ACC112 (cell line): ENCODE measurements around the gene ZNF516.

Source experiments
- H2AFZ ChIP-seq: fragments of 200-600 bp; sonication (generic); one replicate; pipeline ENCODE4 v1.6.0; 2017; ENCODE audit warnings: antibody characterized with exemption, low read length; ENCODE audit not compliant: unreplicated experiment
- H3K27ac ChIP-seq: fragments of 200-600 bp; sonication (generic); 2 replicates; pipeline ENCODE4 v1.5.1; 2014; ENCODE audit warnings: low read depth, mild to moderate bottlenecking, antibody characterized with exemption, low read length, moderate library complexity
- H3K27me3 ChIP-seq: fragments of 200-600 bp; sonication (generic); 2 replicates; pipeline ENCODE4 v1.6.1; 2014; ENCODE audit warnings: mild to moderate bottlenecking, antibody characterized with exemption, low read length, moderate library complexity, mixed read lengths; ENCODE audit not compliant: insufficient read depth
- H3K36me3 ChIP-seq: fragments of 200-600 bp; sonication (generic); 2 replicates; pipeline ENCODE4 v1.6.1; 2016; ENCODE audit warnings: mild to moderate bottlenecking, antibody characterized with exemption, low read length, moderate library complexity, mixed read lengths; ENCODE audit not compliant: insufficient read depth
- H3K4me1 ChIP-seq: fragments of 200-600 bp; sonication (generic); one replicate; pipeline ENCODE4 v1.6.1; 2016; ENCODE audit warnings: low read length, mixed read lengths; ENCODE audit not compliant: insufficient read depth, unreplicated experiment, control insufficient read depth
- H3K4me3 ChIP-seq: fragments of 200-600 bp; sonication (generic); 2 replicates; pipeline ENCODE4 v1.5.1; 2014; ENCODE audit warnings: mild to moderate bottlenecking, low read depth, low read length
- H3K79me2 ChIP-seq: fragments of 200-600 bp; sonication (generic); one replicate; pipeline ENCODE4 v1.6.0; 2016; ENCODE audit warnings: low read length; ENCODE audit not compliant: control insufficient read depth, unreplicated experiment, insufficient read depth

Gene ZNF516

GRCh38 chr18:76414936-76415621 lies 80.0 kb downstream of the ZNF516 start:
- Histone ChIP-seq H3K4me3 (no peak overlapping the region), H3K36me3 (no peaks in the 10 kb centered on the region), H3K4me1 (peaks cover 24% of the 10 kb centered on the region), H3K27me3 (no peaks in the 10 kb centered on the region), H3K79me2 (peaks cover 45% of the 10 kb centered on the region), H3K27ac (no peak overlapping the region), H2AFZ (no peak overlapping the region)

- no peak overlapping the region for H3K27ac ChIP-seq
- peaks cover 42% of the 10 kb centered on the region for H3K79me2 ChIP-seq
- no peaks in the 10 kb centered on the region for H3K27me3 ChIP-seq
- H3K36me3 ChIP-seq, result no peaks in the 10 kb centered on the region
- H3K4me3 ChIP-seq, result no peak overlapping the region
- H3K4me1 ChIP-seq, result peaks cover 24% of the 10 kb centered on the region
- H2AFZ ChIP-seq, result no peak overlapping the region
These were observed 82.0 kb downstream of the ZNF516 start for GRCh38 chr18:76412818-76413565.

DNA sequence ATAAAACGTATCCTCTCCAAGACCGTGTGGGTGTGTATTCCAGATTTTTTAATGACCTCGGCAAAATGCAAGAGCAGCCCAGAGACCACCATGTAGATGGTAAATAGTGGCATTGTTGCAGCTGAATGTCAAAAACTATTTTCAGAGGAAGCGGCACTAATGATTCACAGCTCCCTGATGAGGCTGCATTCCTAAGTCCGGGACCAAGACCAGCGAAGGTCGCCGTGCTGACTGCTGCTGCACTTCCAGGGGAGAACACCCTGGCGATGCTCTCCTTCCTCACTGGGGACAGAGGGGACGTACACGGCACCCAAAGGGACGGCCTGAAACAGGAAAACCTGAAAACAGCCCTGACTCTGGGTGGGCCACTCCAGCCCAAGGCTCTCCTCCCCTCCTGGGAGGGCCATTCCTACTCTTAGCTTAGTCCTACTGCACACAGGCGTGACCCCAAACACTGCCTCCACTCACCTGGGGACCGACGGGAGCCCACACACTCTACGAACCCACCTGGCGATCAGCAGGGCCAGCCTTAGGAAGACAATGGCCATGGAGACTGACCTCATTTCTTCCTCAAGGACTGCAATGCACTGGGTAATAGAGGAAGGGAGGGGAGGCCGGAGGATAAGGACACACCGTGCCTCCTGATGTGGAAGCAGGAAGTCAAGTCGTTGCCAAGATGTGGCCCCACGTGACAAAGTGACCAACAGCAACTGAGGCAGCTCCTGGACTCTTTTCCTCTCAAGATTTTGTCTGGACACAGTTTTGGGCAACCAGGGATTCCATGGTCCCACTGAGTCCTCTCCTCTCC lies 82.8 kb downstream of the ZNF516 start:
- Histone ChIP-seq H3K4me1 (peaks cover 24% of the 10 kb centered on the region), H3K27ac (no peak overlapping the region), H2AFZ (no peak overlapping the region), H3K27me3 (no peaks in the 10 kb centered on the region), H3K36me3 (no peaks in the 10 kb centered on the region), H3K4me3 (no peak overlapping the region), H3K79me2 (peaks cover 46% of the 10 kb centered on the region)

DNA sequence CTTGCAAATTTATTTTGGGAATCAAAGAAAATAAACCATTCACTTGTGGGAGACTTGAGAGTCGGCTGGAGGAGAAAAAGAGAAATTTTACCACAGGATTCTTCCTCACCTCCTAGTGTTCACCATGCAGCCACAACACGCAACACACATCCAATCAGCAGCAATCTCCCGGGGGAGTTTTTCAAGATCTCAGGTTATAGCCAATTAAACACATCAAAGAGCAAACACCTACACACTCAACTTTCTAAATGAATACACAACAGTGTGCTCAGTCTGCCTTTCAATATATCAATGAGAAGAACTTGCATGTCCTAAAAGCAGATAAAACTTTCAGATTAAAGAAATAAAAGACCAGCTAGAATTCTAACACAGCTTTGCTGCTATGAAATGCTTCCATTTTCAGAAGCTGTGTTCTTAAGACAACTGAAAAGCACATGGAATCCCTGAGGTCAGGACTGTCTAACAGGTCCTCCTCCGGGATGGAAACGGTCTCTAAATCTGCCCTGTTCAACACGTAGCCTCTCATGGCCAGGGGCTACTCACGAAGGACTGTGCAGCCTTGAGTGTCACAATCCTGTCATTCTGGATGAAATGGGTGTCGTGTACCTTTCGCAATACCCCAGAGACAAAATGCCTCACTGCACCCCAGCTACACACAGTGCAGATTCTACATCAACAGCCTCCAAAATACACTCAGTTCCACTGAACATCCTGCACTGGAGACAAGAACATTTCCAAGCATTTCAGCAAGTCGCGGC lies 84.2 kb downstream of the ZNF516 start:
- peaks cover 21% of the 10 kb centered on the region for H3K4me1 ChIP-seq
- no peaks in the 10 kb centered on the region for H3K27me3 ChIP-seq
- peaks cover 46% of the 10 kb centered on the region for H3K79me2 ChIP-seq
- H2AFZ ChIP-seq, result no peak overlapping the region
- no peaks in the 10 kb centered on the region for H3K36me3 ChIP-seq
- H3K4me3 ChIP-seq, result no peak overlapping the region
- H3K27ac ChIP-seq, result no peak overlapping the region

- H3K79me2 ChIP-seq, result peaks cover 41% of the 10 kb centered on the region
- H3K27me3 ChIP-seq, result no peaks in the 10 kb centered on the region
- H3K27ac ChIP-seq, result no peak overlapping the region
- H3K36me3 ChIP-seq, result no peaks in the 10 kb centered on the region
- H2AFZ ChIP-seq, result no peak overlapping the region
- H3K4me1 ChIP-seq, result peaks cover 21% of the 10 kb centered on the region
- no peak overlapping the region for H3K4me3 ChIP-seq
These were observed 85.0 kb downstream of the ZNF516 start for GRCh38 chr18:76410033-76410432.

- no peak overlapping the region for H3K27ac ChIP-seq
- H3K4me3 ChIP-seq, result no peak overlapping the region
- H3K79me2 ChIP-seq, result peaks cover 43% of the 10 kb centered on the region
- H2AFZ ChIP-seq, result no peak overlapping the region
- H3K36me3 ChIP-seq, result no peaks in the 10 kb centered on the region
- H3K4me1 ChIP-seq, result peaks cover 21% of the 10 kb centered on the region
- no peaks in the 10 kb centered on the region for H3K27me3 ChIP-seq
These were observed 86.5 kb downstream of the ZNF516 start for GRCh38 chr18:76408480-76409067.

- Histone ChIP-seq H3K4me3 (no peak overlapping the region), H3K27me3 (no peaks in the 10 kb centered on the region), H3K4me1 (peaks cover 18% of the 10 kb centered on the region), H2AFZ (no peak overlapping the region), H3K36me3 (no peaks in the 10 kb centered on the region), H3K79me2 (peaks cover 40% of the 10 kb centered on the region), H3K27ac (no peak overlapping the region)
These were observed 87.4 kb downstream of the ZNF516 start for GRCh38 chr18:76407681-76408080.

DNA sequence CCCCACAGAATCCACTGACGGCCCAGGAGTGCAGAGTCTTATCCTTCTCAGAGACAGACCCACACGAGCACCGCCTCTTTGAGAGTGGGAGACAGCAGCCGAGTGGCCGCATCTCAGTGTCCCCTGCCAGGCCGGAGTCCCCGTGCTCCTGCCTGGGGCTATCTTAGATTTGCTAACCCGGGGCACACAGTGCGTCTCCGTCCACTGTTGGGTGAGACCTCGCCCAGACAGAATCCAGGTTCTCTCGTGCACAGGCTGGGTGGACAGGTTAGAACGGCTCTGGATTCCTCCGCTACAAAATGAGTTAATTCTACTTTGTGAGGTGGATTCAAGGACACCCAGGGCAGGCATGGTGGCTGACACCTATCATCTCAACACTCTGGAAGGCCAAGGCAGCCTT lies 88.3 kb downstream of the ZNF516 start:
- Histone ChIP-seq H3K27ac (no peak overlapping the region), H3K4me3 (no peak overlapping the region), H3K79me2 (peaks cover 31% of the 10 kb centered on the region), H3K36me3 (no peaks in the 10 kb centered on the region), H2AFZ (no peak overlapping the region), H3K4me1 (peaks cover 9% of the 10 kb centered on the region), H3K27me3 (no peaks in the 10 kb centered on the region)

DNA sequence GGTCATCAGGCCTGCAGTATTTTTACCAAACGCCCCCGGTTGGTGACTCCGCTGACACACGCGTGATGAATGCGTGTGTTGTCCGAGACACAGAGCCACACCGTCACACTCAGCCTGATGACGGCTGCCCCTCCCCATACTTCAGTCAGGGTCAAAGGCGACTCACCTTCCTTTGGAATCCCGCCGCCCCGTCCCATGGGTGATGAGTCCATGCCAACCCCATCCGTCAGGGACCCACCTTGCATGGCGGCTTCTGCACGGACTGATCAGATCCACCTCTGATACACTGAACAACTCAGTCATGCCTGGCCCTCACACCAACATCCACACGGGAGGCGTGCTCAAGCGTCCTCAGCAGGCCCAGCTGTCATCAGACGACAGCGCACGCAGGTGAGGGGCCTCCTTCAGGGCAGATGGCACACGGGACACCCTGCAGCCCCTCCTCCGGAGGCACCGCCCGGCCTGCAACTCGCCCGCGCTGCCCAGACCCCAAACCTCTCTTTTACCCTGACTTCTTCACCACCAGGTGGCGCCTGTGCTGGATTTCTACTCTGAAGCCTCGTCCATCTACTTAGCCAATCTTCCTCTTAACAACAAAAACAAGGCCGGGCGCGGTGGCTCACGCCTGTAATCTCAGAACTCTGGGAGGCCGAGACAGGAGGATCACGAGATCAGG lies 89.2 kb downstream of the ZNF516 start:
- Histone ChIP-seq H3K27ac (no peak overlapping the region), H3K79me2 (peaks cover 30% of the 10 kb centered on the region), H3K4me1 (no peaks in the 10 kb centered on the region), H3K4me3 (no peak overlapping the region), H3K36me3 (no peaks in the 10 kb centered on the region), H3K27me3 (no peaks in the 10 kb centered on the region), H2AFZ (no peak overlapping the region)
